ENCODE results near the gene ERCC6.

Gene ERCC6

GRCh38 chr10:49512121-49512809, 26.7 kb downstream of the ERCC6 start:
- no peak for DNase-seq

GRCh38 chr10:49509771-49510303, 29.1 kb downstream of the ERCC6 start:
- DNase-seq: no peak

- no peak for DNase-seq
Measured at GRCh38 chr10:49508654-49509053, 30.3 kb downstream of the ERCC6 start.

GRCh38 chr10:49508249-49508648, 30.7 kb downstream of the ERCC6 start:
- DNase-seq: no peak

GRCh38 chr10:49505589-49505988, 33.3 kb downstream of the ERCC6 start:
- DNase-seq: no peak

GRCh38 chr10:49505076-49505475, 33.8 kb downstream of the ERCC6 start:
- no peak for DNase-seq

GRCh38 chr10:49504528-49504927, 34.4 kb downstream of the ERCC6 start:
- no peak for DNase-seq

- no peak for DNase-seq
Measured at GRCh38 chr10:49502358-49502757, 36.6 kb downstream of the ERCC6 start.

GRCh38 chr10:49500412-49500811, 38.5 kb downstream of the ERCC6 start:
- no peak for DNase-seq

- no peak for DNase-seq
Measured at GRCh38 chr10:49499305-49499851, 39.5 kb downstream of the ERCC6 start.

GRCh38 chr10:49498425-49498824, 40.5 kb downstream of the ERCC6 start:
- no peak for DNase-seq

- no peak for DNase-seq
Measured at GRCh38 chr10:49497358-49497757, 41.6 kb downstream of the ERCC6 start.

GRCh38 chr10:49488056-49488717, 50.7 kb downstream of the ERCC6 start:
- DNase-seq: no peak

GRCh38 chr10:49486738-49487137, 52.2 kb downstream of the ERCC6 start:
- DNase-seq: no peak

- no peak for DNase-seq
Measured at GRCh38 chr10:49486009-49486408, 52.9 kb downstream of the ERCC6 start.

GRCh38 chr10:49484486-49485235, 54.3 kb downstream of the ERCC6 start:
- no peak for DNase-seq

- DNase-seq: no peak
Measured at GRCh38 chr10:49478819-49479218, 60.1 kb downstream of the ERCC6 start.

- no peak for DNase-seq
Measured at GRCh38 chr10:49474901-49475300, 64.0 kb downstream of the ERCC6 start.

- no peak for DNase-seq
Measured at GRCh38 chr10:49471532-49471931, 67.4 kb downstream of the ERCC6 start.

GRCh38 chr10:49465736-49466135, 73.2 kb downstream of the ERCC6 start:
- no peak for DNase-seq

All from hypothalamus (tissue), 51 donors.